ENCODE measurements around the gene DNAJC7.
"Not testable (repeated sequence)": the region's sequence is repeated elsewhere in the genome, so short reads cannot be mapped to it uniquely, and the experiment has no call there.

DNA sequence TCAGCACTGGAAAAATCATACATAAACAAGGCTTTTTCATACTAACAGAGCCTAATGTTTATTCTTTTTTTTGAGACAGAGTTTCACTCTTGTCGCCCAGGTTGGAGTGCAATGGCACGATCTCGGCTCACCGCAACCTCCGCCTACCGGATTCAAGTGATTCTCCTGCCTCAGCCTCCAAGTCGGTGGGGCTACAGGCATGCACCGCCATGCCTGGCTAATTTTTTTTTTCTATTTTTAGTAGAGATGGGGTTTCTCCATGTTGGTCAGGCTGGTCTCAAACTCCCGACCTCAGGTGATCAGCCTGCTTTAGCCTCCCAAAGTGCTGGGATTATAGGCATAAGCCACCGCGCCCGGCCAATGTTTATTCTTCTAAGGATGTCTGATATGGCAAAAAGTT, 3.5 kb downstream of the DNAJC7 start:
- TF ChIP-seq, protein P1, sequence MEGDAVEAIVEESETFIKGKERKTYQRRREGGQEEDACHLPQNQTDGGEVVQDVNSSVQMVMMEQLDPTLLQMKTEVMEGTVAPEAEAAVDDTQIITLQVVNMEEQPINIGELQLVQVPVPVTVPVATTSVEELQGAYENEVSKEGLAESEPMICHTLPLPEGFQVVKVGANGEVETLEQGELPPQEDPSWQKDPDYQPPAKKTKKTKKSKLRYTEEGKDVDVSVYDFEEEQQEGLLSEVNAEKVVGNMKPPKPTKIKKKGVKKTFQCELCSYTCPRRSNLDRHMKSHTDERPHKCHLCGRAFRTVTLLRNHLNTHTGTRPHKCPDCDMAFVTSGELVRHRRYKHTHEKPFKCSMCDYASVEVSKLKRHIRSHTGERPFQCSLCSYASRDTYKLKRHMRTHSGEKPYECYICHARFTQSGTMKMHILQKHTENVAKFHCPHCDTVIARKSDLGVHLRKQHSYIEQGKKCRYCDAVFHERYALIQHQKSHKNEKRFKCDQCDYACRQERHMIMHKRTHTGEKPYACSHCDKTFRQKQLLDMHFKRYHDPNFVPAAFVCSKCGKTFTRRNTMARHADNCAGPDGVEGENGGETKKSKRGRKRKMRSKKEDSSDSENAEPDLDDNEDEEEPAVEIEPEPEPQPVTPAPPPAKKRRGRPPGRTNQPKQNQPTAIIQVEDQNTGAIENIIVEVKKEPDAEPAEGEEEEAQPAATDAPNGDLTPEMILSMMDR (IDR thresholded peaks at IDR 0.05; ENCODE audit: low read depth, low read length, poor library complexity, severe bottlenecking), result not testable (repeated sequence)
- TF ChIP-seq EZH2phosphoT487 (IDR thresholded peaks at IDR 0.05; ENCODE audit: borderline replicate concordance, low read length), result not testable (repeated sequence)
